ENCODE results near the gene FLNB. TPM values are rescaled to one million over a fixed set of nuclear protein-coding genes. Genes with fewer than 3 reads are reported as not detected.

FLNB gene
- total RNA-seq, 3 donors from 2014 or later (not counting 1 experiment from before 2014, with no cell fraction given), result 24.6 to 30.8 (median 26.6) TPM

DNA sequence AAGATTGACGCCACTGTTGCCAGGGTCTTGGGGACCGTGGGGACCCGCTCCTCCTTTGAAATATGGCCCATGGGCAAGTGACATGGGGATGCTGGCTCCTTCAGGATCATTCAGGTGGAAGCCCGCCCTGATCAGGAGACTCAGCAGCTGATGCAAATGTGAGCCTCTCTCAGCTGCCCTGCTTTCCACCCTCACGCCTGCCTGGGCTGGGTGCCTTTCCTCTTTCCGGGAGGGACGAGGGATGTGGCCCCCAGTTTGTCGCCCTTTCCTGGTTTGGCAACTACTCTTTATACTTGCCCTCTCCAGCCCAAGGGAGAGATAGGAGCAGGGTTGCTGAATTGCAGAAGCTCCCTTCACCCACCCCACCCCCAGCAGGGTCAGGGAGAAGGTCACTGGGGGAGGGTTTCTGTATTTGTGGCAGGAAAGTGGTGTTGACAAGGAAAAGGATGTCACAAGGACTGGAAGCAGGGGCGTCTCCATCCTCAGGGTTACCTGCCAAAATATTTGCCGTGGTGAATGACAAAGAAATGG, 180.8 kb downstream of the FLNB start:
- no peak for DNase-seq
- intact Hi-C loops (cut with micrococcal nuclease), result loop anchor here (5.0 kb wide), 1 partner anchor 343 kb away; no protein-coding TSS in a partner anchor
- H3K4me3 Mint-ChIP-seq, result no peak overlapping the region
- TF ChIP-seq, protein P1, sequence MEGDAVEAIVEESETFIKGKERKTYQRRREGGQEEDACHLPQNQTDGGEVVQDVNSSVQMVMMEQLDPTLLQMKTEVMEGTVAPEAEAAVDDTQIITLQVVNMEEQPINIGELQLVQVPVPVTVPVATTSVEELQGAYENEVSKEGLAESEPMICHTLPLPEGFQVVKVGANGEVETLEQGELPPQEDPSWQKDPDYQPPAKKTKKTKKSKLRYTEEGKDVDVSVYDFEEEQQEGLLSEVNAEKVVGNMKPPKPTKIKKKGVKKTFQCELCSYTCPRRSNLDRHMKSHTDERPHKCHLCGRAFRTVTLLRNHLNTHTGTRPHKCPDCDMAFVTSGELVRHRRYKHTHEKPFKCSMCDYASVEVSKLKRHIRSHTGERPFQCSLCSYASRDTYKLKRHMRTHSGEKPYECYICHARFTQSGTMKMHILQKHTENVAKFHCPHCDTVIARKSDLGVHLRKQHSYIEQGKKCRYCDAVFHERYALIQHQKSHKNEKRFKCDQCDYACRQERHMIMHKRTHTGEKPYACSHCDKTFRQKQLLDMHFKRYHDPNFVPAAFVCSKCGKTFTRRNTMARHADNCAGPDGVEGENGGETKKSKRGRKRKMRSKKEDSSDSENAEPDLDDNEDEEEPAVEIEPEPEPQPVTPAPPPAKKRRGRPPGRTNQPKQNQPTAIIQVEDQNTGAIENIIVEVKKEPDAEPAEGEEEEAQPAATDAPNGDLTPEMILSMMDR (IDR thresholded peaks at IDR 0.05), result no peak
- H3K4me3 ChIP-seq (ENCODE audit: low read length), result no peak overlapping the region
- no peaks in the 10 kb centered on the region for H3K4me1 Mint-ChIP-seq
- H3K9me3 ChIP-seq (ENCODE audit: control insufficient read depth, insufficient read depth, low read length), result no peaks in the 10 kb centered on the region
- H3K36me3 Mint-ChIP-seq, result no peaks in the 10 kb centered on the region
- H3K36me3 ChIP-seq (ENCODE audit: control insufficient read depth, insufficient read depth, low read length), result no peaks in the 10 kb centered on the region
- no peak overlapping the region for H3K27ac ChIP-seq (ENCODE audit: low read length)
- H3K4me1 ChIP-seq (ENCODE audit: control insufficient read depth, insufficient read depth, low read length), result peaks cover 5% of the 10 kb centered on the region
- 87% methylated on average over 9 of the region's 10 CpGs for WGBS (ENCODE audit: insufficient coverage)
- no peak for ATAC-seq
- H3K27me3 ChIP-seq (ENCODE audit: control insufficient read depth, insufficient read depth, low read length), result no peaks in the 10 kb centered on the region
- no peaks in the 10 kb centered on the region for H3K9me3 Mint-ChIP-seq
- no peak overlapping the region for H3K27ac Mint-ChIP-seq
- H3K27me3 Mint-ChIP-seq (ENCODE audit: low read depth in 2 of 2), result no peaks in the 10 kb centered on the region

DNA sequence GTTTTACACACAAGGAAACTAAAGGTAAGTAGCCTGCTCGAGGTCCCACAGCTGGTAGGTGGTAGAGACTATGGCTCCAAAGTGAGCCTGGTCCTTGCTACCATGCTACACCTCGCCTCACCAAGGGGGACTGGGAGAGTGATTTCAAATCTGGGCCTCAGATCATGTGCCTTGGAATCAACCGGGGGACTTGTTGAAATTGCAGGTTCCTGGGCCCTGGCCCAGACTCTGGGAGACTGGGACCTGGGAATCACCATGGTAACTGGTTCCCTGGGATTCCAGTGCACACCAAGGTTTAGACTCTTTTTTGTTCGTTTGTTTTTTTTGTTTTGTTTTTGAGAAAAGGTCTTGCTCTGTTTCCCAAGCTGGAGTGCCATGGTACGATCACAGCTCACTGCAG, 181.5 kb downstream of the FLNB start:
- no peak for ATAC-seq
- Histone ChIP-seq H3K27me3 (ENCODE audit: control insufficient read depth, insufficient read depth, low read length) (no peaks in the 10 kb centered on the region), H3K27ac (ENCODE audit: low read length) (no peak overlapping the region), H3K4me3 (ENCODE audit: low read length) (no peak overlapping the region), H3K4me1 (ENCODE audit: control insufficient read depth, insufficient read depth, low read length) (peaks cover 5% of the 10 kb centered on the region), H3K36me3 (ENCODE audit: control insufficient read depth, insufficient read depth, low read length) (no peaks in the 10 kb centered on the region), H3K9me3 (ENCODE audit: control insufficient read depth, insufficient read depth, low read length) (no peaks in the 10 kb centered on the region)
- no peaks in the 10 kb centered on the region for H3K36me3 Mint-ChIP-seq
- TF ChIP-seq, protein P1 (IDR thresholded peaks at IDR 0.05), result no peak
- H3K27ac Mint-ChIP-seq, result no peak overlapping the region
- H3K27me3 Mint-ChIP-seq (ENCODE audit: low read depth in 2 of 2), result no peaks in the 10 kb centered on the region
- no peak for DNase-seq
- H3K4me3 Mint-ChIP-seq, result no peak overlapping the region
- H3K4me1 Mint-ChIP-seq, result no peaks in the 10 kb centered on the region
- intact Hi-C loops (cut with micrococcal nuclease), result loop anchor here (5.0 kb wide), 1 partner anchor 343 kb away; no protein-coding TSS in a partner anchor
- no peaks in the 10 kb centered on the region for H3K9me3 Mint-ChIP-seq
- WGBS (ENCODE audit: insufficient coverage), result 80% methylated on average over 5 of the region's 5 CpGs

DNA sequence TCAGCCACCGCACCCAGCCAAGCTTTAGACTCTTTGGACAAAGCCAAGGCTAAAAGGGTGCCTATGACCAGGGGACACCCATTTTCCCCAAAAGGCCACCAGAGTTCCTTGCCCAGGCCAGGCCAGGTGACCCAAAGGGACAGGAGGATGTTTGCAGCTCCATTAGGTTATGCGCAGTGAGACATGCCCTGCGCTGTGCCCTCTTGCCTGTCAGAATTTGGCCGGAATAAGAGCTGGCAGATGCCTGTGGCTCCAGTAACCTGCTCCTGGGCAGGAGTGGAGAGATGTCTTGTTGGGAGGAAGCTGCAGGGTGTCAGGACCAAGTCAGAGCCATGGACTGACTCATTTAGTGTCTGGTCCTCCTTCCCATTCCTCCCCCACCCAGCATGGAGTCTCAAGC, 182.1 kb downstream of the FLNB start:
- intact Hi-C loops (cut with micrococcal nuclease), result no loop called here
- no peaks in the 10 kb centered on the region for H3K4me1 Mint-ChIP-seq
- H3K9me3 Mint-ChIP-seq, result no peaks in the 10 kb centered on the region
- no peaks in the 10 kb centered on the region for H3K27me3 ChIP-seq (ENCODE audit: control insufficient read depth, insufficient read depth, low read length)
- H3K4me3 ChIP-seq (ENCODE audit: low read length), result no peak overlapping the region
- WGBS (ENCODE audit: insufficient coverage), result 97% methylated on average over 4 of the region's 4 CpGs
- H3K4me3 Mint-ChIP-seq, result no peak overlapping the region
- ATAC-seq, result no peak
- no peak overlapping the region for H3K27ac Mint-ChIP-seq
- H3K36me3 Mint-ChIP-seq, result no peaks in the 10 kb centered on the region
- H3K9me3 ChIP-seq (ENCODE audit: control insufficient read depth, insufficient read depth, low read length), result no peaks in the 10 kb centered on the region
- H3K36me3 ChIP-seq (ENCODE audit: control insufficient read depth, insufficient read depth, low read length), result no peaks in the 10 kb centered on the region
- H3K27ac ChIP-seq (ENCODE audit: low read length), result no peak overlapping the region
- no peak for DNase-seq
- no peaks in the 10 kb centered on the region for H3K27me3 Mint-ChIP-seq (ENCODE audit: low read depth in 2 of 2)
- H3K4me1 ChIP-seq (ENCODE audit: control insufficient read depth, insufficient read depth, low read length), result peaks cover 5% of the 10 kb centered on the region
- TF ChIP-seq, protein P1 (IDR thresholded peaks at IDR 0.05), result no peak

DNA sequence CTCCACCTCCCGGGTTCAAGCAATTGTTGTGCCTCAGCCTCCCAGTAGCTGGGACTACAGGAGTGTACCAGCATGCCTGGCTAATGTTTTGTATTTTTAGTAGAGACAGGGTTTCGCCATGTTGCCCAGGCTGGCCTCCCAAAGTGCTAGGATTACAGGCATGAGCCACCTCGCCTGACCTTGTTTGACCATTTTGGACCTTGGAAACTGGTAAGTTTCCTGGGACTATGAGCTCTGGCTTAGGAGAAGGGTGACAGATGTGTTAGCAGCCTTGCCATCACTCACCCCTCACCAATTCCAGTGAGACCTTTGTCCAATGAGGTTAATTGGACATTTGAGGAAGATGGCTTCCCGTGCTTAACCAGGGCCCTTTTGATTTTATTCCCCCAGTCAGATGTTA, 182.7 kb downstream of the FLNB start:
- Histone ChIP-seq H3K4me3 (ENCODE audit: low read length) (no peak overlapping the region), H3K27ac (ENCODE audit: low read length) (no peak overlapping the region), H3K27me3 (ENCODE audit: control insufficient read depth, insufficient read depth, low read length) (no peaks in the 10 kb centered on the region), H3K9me3 (ENCODE audit: control insufficient read depth, insufficient read depth, low read length) (no peaks in the 10 kb centered on the region), H3K4me1 (ENCODE audit: control insufficient read depth, insufficient read depth, low read length) (peaks cover 5% of the 10 kb centered on the region), H3K36me3 (ENCODE audit: control insufficient read depth, insufficient read depth, low read length) (no peaks in the 10 kb centered on the region)
- Mint-ChIP-seq H3K27me3 (ENCODE audit: low read depth in 2 of 2) (no peaks in the 10 kb centered on the region), H3K4me1 (no peaks in the 10 kb centered on the region), H3K4me3 (no peak overlapping the region), H3K9me3 (no peaks in the 10 kb centered on the region), H3K36me3 (no peaks in the 10 kb centered on the region), H3K27ac (no peak overlapping the region)
- DNase-seq (no peak), ATAC-seq (no peak)
- intact Hi-C loops (cut with micrococcal nuclease), result no loop called here
- TF ChIP-seq, protein P1 (IDR thresholded peaks at IDR 0.05), result no peak
- WGBS (ENCODE audit: insufficient coverage), result 95% methylated on average over 4 of the region's 4 CpGs
